ENCODE data around the gene IBSP. TPM values are rescaled to one million over a fixed set of nuclear protein-coding genes. Genes with fewer than 3 reads are reported as not detected.

Gene IBSP
- total RNA-seq, 4 donors from 2014 or later = not detected

GRCh38 chr4:87823200-87823599, 23.8 kb downstream of the IBSP start:
- H3K4me3 ChIP-seq = no peak overlapping the region
- no peaks in the 10 kb centered on the region for H3K27me3 ChIP-seq
- no peak for DNase-seq (ENCODE audit: extremely low spot score)
- no peaks in the 10 kb centered on the region for H3K9me3 ChIP-seq
- intact Hi-C loops (cut with DNase I) = no loop called here
- TF ChIP-seq POLR2AphosphoS5 (IDR thresholded peaks at IDR 0.05) = no peak
- TF ChIP-seq EP300 (IDR thresholded peaks at IDR 0.05) = no peak
- TF ChIP-seq, protein P1, sequence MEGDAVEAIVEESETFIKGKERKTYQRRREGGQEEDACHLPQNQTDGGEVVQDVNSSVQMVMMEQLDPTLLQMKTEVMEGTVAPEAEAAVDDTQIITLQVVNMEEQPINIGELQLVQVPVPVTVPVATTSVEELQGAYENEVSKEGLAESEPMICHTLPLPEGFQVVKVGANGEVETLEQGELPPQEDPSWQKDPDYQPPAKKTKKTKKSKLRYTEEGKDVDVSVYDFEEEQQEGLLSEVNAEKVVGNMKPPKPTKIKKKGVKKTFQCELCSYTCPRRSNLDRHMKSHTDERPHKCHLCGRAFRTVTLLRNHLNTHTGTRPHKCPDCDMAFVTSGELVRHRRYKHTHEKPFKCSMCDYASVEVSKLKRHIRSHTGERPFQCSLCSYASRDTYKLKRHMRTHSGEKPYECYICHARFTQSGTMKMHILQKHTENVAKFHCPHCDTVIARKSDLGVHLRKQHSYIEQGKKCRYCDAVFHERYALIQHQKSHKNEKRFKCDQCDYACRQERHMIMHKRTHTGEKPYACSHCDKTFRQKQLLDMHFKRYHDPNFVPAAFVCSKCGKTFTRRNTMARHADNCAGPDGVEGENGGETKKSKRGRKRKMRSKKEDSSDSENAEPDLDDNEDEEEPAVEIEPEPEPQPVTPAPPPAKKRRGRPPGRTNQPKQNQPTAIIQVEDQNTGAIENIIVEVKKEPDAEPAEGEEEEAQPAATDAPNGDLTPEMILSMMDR (IDR thresholded peaks at IDR 0.05) = no peak
- no peak for TF ChIP-seq POLR2A (IDR thresholded peaks at IDR 0.05; ENCODE audit: low read depth)
- H3K4me1 ChIP-seq = no peaks in the 10 kb centered on the region
- H3K27ac ChIP-seq (replicated peaks in 1 of 4) = no peak overlapping the region
- no peaks in the 10 kb centered on the region for H3K36me3 ChIP-seq
- 90% methylated on average over 4 of the region's 4 CpGs for WGBS

- no peak overlapping the region for H3K27ac ChIP-seq (replicated peaks in 1 of 4)
- no peaks in the 10 kb centered on the region for H3K4me1 ChIP-seq
- intact Hi-C loops (cut with DNase I) = no loop called here
- TF ChIP-seq POLR2AphosphoS5 (IDR thresholded peaks at IDR 0.05) (no peak), POLR2A (IDR thresholded peaks at IDR 0.05; ENCODE audit: low read depth) (no peak), EP300 (IDR thresholded peaks at IDR 0.05) (no peak)
- TF ChIP-seq, protein P1 (IDR thresholded peaks at IDR 0.05) = no peak
- no peak for DNase-seq (ENCODE audit: extremely low spot score)
- no peaks in the 10 kb centered on the region for H3K36me3 ChIP-seq
- H3K27me3 ChIP-seq = no peaks in the 10 kb centered on the region
- WGBS = 68% methylated on average over 1 of the region's 1 CpG
- no peak overlapping the region for H3K4me3 ChIP-seq
- H3K9me3 ChIP-seq = no peaks in the 10 kb centered on the region
These were observed 24.4 kb downstream of the IBSP start for GRCh38 chr4:87823724-87824123.

DNA sequence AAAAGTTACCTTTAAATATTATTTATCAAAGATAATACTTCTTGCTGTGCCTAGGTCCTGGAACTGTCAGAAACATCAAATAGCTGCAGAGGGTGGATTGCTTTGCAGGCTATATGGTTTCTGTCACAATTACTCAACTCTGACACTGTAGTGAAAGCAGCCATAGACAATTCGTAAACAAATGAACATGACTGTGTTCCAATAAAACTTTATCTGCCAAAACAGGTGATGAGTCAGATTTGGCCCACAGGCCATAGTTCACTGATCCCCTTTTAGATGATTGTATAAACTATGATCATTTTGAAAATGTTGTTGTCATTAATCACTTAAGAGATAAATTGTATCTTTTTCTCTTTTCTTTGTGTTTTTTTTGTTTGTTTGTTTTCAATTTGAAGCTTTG, 25.0 kb downstream of the IBSP start:
- no peak for TF ChIP-seq POLR2A (IDR thresholded peaks at IDR 0.05; ENCODE audit: low read depth)
- no peak for TF ChIP-seq EP300 (IDR thresholded peaks at IDR 0.05)
- TF ChIP-seq, protein P1 (IDR thresholded peaks at IDR 0.05) = no peak
- TF ChIP-seq POLR2AphosphoS5 (IDR thresholded peaks at IDR 0.05) = no peak
- no peak overlapping the region for H3K4me3 ChIP-seq
- H3K27ac ChIP-seq (replicated peaks in 1 of 4) = no peak overlapping the region
- H3K27me3 ChIP-seq = no peaks in the 10 kb centered on the region
- H3K9me3 ChIP-seq = no peaks in the 10 kb centered on the region
- no peak for DNase-seq (ENCODE audit: extremely low spot score)
- intact Hi-C loops (cut with DNase I) = no loop called here
- WGBS = 74% methylated on average over 1 of the region's 1 CpG
- H3K36me3 ChIP-seq = no peaks in the 10 kb centered on the region
- H3K4me1 ChIP-seq = no peaks in the 10 kb centered on the region

GRCh38 chr4:87832669-87833068, 33.3 kb downstream of the IBSP start, which contains the start of gene MEPE:
Gene MEPE, plus strand, starts transcription at chr4:87832969. Its CDS starts 1,746 bp downstream, at chr4:87834715.
- 98% methylated on average over 2 of the region's 2 CpGs for WGBS
- no peaks in the 10 kb centered on the region for H3K27me3 ChIP-seq
- TF ChIP-seq EP300 (IDR thresholded peaks at IDR 0.05) = no peak
- no peak for TF ChIP-seq POLR2A (IDR thresholded peaks at IDR 0.05; ENCODE audit: low read depth)
- TF ChIP-seq, protein P1 (IDR thresholded peaks at IDR 0.05) = no peak
- no peak for TF ChIP-seq POLR2AphosphoS5 (IDR thresholded peaks at IDR 0.05)
- H3K4me3 ChIP-seq = no peak within 1 kb of the TSS
- H3K36me3 ChIP-seq = no peaks in the 10 kb centered on the region
- no peak for DNase-seq (ENCODE audit: extremely low spot score)
- intact Hi-C loops (cut with DNase I) = no loop called here
- H3K27ac ChIP-seq (replicated peaks in 1 of 4) = no peak within 1 kb of the TSS
- H3K4me1 ChIP-seq = no peaks in the 10 kb centered on the region
- no peaks in the 10 kb centered on the region for H3K9me3 ChIP-seq

DNA sequence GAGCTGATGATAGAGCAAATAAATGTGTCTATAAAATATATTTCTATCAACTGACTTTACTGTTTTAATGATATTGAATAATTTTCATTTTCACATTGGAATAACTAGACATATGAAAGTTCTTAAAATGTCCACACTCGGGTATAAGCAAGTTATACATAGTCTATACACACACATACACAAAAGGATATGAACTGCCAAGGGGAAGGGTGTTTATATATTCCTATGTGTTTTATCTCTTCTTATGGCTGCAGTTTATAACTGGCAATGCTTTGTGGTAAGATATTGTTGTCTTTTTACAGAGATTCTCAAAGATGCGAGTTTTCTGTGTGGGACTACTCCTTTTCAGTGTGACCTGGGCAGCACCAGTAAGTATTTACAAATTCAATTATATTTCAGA, 35.0 kb downstream of the IBSP start:
- peaks cover 4 to 6% (median 5%) of the 10 kb centered on the region in 4 donors for H3K4me1 ChIP-seq
- WGBS = 73% methylated on average over 2 of the region's 2 CpGs
- H3K4me3 ChIP-seq = no peak overlapping the region
- TF ChIP-seq POLR2A (IDR thresholded peaks at IDR 0.05; ENCODE audit: low read depth) = no peak
- no peak for TF ChIP-seq EP300 (IDR thresholded peaks at IDR 0.05)
- no peak for TF ChIP-seq POLR2AphosphoS5 (IDR thresholded peaks at IDR 0.05)
- TF ChIP-seq, protein P1 (IDR thresholded peaks at IDR 0.05) = no peak
- no peak overlapping the region for H3K27ac ChIP-seq (replicated peaks in 1 of 4)
- intact Hi-C loops (cut with DNase I) = no loop called here
- H3K36me3 ChIP-seq = no peaks in the 10 kb centered on the region
- H3K27me3 ChIP-seq = no peaks in the 10 kb centered on the region
- no peak for DNase-seq (ENCODE audit: extremely low spot score)
- no peaks in the 10 kb centered on the region for H3K9me3 ChIP-seq
